Measurements from ENCODE around the gene CCDC61.

CCDC61 gene

GRCh38 chr19:45994998-45995714, at the start of gene CCDC61:
Gene CCDC61 (plus strand): TSS chr19:45995467. CDS start chr19:46003019, 7,552 bp downstream.
- Histone ChIP-seq H3K27me3 (replicated peaks; ENCODE audit: control insufficient read depth, insufficient read depth, low read length) (no peaks in the 10 kb centered on the region), H3K9me3 (ENCODE audit: control insufficient read depth, low read length) (no peaks in the 10 kb centered on the region)
- peak; percentile 100 for DNase-seq (ENCODE audit: low read depth)

GRCh38 chr19:45947926-45948325, 47.3 kb upstream of the CCDC61 start:
- Histone ChIP-seq H3K4me3 (ENCODE audit: low read length) (no peak overlapping the region), H3K36me3 (ENCODE audit: control insufficient read depth, insufficient read depth, low read length, severe bottlenecking) (no peaks in the 10 kb centered on the region), H3K4me1 (ENCODE audit: control insufficient read depth, insufficient read depth, low read length) (peaks cover 4% of the 10 kb centered on the region), H3K9me3 (ENCODE audit: control insufficient read depth, low read length) (no peaks in the 10 kb centered on the region), H3K9ac (ENCODE audit: low read length) (no peak overlapping the region), H3K27me3 (replicated peaks; ENCODE audit: control insufficient read depth, insufficient read depth, low read length) (peaks cover 27% of the 10 kb centered on the region)
- DNase-seq (ENCODE audit: low read depth): no peak

More at GRCh38 chr19:45994998-45995714, at the start of gene CCDC61:
- Histone ChIP-seq H3K4me3 (ENCODE audit: low read length) (peak within 1 kb of the TSS; percentile 87), H3K9ac (ENCODE audit: low read length) (peak within 1 kb of the TSS; percentile 87), H3K4me1 (ENCODE audit: control insufficient read depth, insufficient read depth, low read length) (peaks cover 19% of the 10 kb centered on the region), H3K36me3 (ENCODE audit: control insufficient read depth, insufficient read depth, low read length, severe bottlenecking) (no peaks in the 10 kb centered on the region)

DNA sequence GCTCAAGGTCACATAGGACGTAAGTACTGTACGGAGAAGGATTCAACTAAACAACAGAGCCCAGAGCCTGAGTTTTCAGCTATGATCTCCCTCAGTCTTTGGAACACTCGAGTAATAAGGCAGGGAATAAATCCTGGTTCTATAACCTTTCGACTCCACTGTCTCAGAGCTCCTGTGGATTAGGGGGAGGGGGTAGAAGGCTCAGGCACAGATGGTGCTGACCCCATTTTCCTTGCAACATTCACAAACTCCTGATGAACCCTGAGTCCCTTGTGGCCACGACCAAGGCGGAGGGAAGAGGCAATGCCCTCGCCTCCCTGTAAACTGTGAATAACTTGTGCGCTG, 43.0 kb upstream of the CCDC61 start:
- H3K27me3 ChIP-seq (replicated peaks; ENCODE audit: control insufficient read depth, insufficient read depth, low read length): peaks cover 14% of the 10 kb centered on the region
- no peaks in the 10 kb centered on the region for H3K36me3 ChIP-seq (ENCODE audit: control insufficient read depth, insufficient read depth, low read length, severe bottlenecking)
- H3K9me3 ChIP-seq (ENCODE audit: control insufficient read depth, low read length): no peaks in the 10 kb centered on the region
- H3K4me3 ChIP-seq (ENCODE audit: low read length): no peak overlapping the region
- no peak for DNase-seq (ENCODE audit: low read depth)
- peaks cover 7% of the 10 kb centered on the region for H3K4me1 ChIP-seq (ENCODE audit: control insufficient read depth, insufficient read depth, low read length)
- H3K9ac ChIP-seq (ENCODE audit: low read length): no peak overlapping the region

DNA sequence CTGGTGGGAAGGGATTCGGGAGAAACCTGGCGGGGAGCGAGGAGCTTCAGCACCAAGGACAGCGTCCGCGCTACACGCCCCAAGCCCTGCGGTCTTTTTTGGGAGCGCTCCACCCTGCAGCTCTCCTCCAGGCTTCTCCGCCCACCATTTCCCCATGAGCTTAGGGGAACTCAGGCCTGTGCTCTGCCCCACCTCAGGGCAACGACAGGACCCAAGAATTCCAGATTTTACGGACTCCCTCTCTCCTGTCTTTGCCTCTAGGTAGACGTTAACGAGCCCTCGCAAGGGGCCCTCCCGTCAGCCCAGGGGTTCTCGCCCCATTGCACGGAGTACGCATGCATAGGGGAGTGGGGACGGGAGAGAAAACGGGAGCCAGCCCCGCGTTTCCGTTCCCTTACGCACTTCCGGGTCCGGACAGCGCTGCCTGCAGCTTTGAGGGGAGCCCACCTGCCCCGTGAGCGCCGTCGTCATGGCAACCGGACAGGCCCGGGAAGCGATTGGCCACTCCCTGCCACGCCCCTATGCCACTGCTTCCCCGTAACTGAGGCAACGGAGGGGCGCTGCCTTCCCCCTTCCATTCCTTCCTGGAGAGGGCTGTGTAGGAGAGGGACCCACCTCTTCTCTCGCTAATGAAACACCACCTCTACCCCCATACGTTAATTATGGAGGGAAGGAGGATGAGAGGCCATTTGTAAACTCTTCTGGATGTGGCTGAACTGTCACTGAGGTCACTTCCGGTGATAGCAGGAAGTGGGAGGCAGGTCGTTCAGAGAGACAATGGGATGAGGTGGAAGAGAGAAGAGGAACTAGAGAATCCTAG, 42.4 kb upstream of the CCDC61 start:
- DNase-seq (ENCODE audit: low read depth): peak; percentile 67
- Histone ChIP-seq H3K4me1 (ENCODE audit: control insufficient read depth, insufficient read depth, low read length) (peaks cover 7% of the 10 kb centered on the region), H3K9me3 (ENCODE audit: control insufficient read depth, low read length) (no peaks in the 10 kb centered on the region), H3K4me3 (ENCODE audit: low read length) (peak overlapping the region; percentile 76), H3K27me3 (replicated peaks; ENCODE audit: control insufficient read depth, insufficient read depth, low read length) (peaks cover 14% of the 10 kb centered on the region), H3K36me3 (ENCODE audit: control insufficient read depth, insufficient read depth, low read length, severe bottlenecking) (no peaks in the 10 kb centered on the region), H3K9ac (ENCODE audit: low read length) (no peak overlapping the region)

DNA sequence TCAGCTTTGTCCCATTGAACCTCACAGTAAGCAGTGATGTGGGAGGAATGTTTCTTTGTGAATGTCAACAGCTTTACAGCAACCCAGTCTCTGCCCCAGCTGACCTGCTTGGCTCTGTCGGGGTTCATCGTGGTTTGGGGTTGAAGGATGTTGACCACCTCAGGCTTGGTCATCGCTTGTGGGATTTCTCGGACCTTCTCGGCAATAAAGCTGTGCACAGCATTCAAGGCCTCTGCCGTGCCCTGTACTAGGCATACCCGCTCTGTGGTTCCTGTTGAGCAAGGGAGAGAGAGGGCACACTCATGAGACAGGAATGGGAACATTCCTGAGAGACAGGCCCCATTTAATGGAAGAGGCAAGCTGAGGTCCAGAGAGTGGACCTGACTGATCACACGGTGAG, 41.6 kb upstream of the CCDC61 start:
- Histone ChIP-seq H3K9ac (ENCODE audit: low read length) (no peak overlapping the region), H3K27me3 (replicated peaks; ENCODE audit: control insufficient read depth, insufficient read depth, low read length) (peaks cover 21% of the 10 kb centered on the region), H3K36me3 (ENCODE audit: control insufficient read depth, insufficient read depth, low read length, severe bottlenecking) (no peaks in the 10 kb centered on the region), H3K4me1 (ENCODE audit: control insufficient read depth, insufficient read depth, low read length) (peaks cover 7% of the 10 kb centered on the region), H3K9me3 (ENCODE audit: control insufficient read depth, low read length) (no peaks in the 10 kb centered on the region), H3K4me3 (ENCODE audit: low read length) (no peak overlapping the region)
- DNase-seq (ENCODE audit: low read depth): no peak

DNA sequence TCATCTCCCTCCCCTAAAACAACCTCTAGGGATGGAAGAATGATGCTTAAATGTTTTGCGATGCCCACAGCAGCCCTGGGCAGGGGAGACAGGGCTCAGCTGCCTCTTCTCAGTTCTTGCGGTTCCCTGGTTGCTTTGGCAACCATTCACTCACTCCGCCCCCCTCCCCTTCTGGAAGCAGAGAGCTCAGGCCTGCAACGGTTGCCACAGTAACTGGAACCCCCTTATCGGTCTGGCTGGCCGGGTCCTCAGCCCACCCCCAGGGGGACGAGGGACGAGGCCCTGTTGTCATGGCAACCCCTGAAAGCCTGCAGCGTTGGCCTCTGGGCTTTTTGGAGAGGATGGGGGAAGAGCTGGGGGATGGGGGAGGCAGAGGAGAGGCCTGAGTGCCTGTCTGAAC, 41.1 kb upstream of the CCDC61 start:
- H3K4me3 ChIP-seq (ENCODE audit: low read length): no peak overlapping the region
- H3K27me3 ChIP-seq (replicated peaks; ENCODE audit: control insufficient read depth, insufficient read depth, low read length): peaks cover 26% of the 10 kb centered on the region
- no peak for DNase-seq (ENCODE audit: low read depth)
- no peak overlapping the region for H3K9ac ChIP-seq (ENCODE audit: low read length)
- peaks cover 7% of the 10 kb centered on the region for H3K4me1 ChIP-seq (ENCODE audit: control insufficient read depth, insufficient read depth, low read length)
- H3K9me3 ChIP-seq (ENCODE audit: control insufficient read depth, low read length): no peaks in the 10 kb centered on the region
- H3K36me3 ChIP-seq (ENCODE audit: control insufficient read depth, insufficient read depth, low read length, severe bottlenecking): no peaks in the 10 kb centered on the region

DNA sequence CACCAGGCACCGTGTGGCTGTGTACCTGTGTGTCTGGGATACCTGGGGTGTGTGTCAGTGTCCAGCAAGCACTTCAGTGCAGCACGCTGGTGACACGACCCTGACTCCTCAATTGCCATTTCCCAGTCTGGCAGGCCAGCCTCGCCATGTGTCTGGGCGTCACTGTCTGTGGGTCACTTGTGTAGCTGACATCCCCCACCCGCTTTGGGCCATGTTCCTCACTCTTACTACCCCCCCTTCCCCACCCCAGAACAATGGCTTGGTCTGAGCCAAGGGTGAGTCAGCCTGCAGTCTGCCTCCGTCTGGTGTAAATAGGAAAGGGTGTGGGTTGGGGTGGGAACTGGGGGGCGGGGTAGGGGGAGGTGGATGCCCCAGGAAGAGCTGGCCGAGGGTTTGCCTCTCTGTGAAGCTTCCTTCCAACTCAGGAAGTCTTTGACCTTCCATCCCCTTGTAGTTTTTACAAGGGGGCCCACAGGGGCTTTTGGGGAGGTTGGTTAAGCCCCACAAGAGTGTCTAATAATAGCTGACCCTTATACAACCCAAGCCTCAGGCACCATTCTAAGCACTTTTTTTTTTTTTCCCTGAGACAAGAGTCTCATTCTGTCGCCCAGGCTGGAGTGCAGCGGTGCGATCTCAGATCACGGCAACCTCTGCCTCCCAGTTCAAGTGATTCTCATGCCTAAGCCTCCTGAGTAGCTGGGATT, 39.2 kb upstream of the CCDC61 start:
- no peak overlapping the region for H3K4me3 ChIP-seq (ENCODE audit: low read length)
- H3K27me3 ChIP-seq (replicated peaks; ENCODE audit: control insufficient read depth, insufficient read depth, low read length): peaks cover 33% of the 10 kb centered on the region
- H3K36me3 ChIP-seq (ENCODE audit: control insufficient read depth, insufficient read depth, low read length, severe bottlenecking): no peaks in the 10 kb centered on the region
- H3K9me3 ChIP-seq (ENCODE audit: control insufficient read depth, low read length): no peaks in the 10 kb centered on the region
- peaks cover 7% of the 10 kb centered on the region for H3K4me1 ChIP-seq (ENCODE audit: control insufficient read depth, insufficient read depth, low read length)
- H3K9ac ChIP-seq (ENCODE audit: low read length): no peak overlapping the region
- DNase-seq (ENCODE audit: low read depth): no peak

DNA sequence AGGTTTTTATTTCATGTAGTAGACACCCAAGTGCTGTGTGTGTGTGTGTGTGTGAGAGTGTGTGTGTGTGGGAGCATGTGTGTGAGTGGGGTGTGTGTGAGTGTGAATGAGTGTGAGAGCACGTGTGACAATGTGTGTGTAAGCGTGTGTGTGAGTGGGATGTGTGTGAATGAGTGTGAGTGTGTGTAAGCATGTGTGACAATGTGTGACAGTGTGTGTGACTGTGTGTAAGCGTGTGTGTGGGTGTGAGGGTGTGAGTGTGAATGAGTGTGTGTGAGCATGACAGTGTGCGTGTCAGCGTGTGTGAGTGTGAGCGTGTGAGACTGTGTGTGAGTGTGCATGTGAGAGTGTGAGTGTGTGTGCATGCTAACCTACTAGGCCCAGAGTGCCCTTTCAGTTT, 36.9 kb upstream of the CCDC61 start:
- DNase-seq (ENCODE audit: low read depth): no peak
- no peaks in the 10 kb centered on the region for H3K4me1 ChIP-seq (ENCODE audit: control insufficient read depth, insufficient read depth, low read length)
- H3K9me3 ChIP-seq (ENCODE audit: control insufficient read depth, low read length): no peaks in the 10 kb centered on the region
- no peak overlapping the region for H3K9ac ChIP-seq (ENCODE audit: low read length)
- H3K27me3 ChIP-seq (replicated peaks; ENCODE audit: control insufficient read depth, insufficient read depth, low read length): peaks cover 41% of the 10 kb centered on the region
- H3K36me3 ChIP-seq (ENCODE audit: control insufficient read depth, insufficient read depth, low read length, severe bottlenecking): no peaks in the 10 kb centered on the region
- H3K4me3 ChIP-seq (ENCODE audit: low read length): no peak overlapping the region

- H3K27me3 ChIP-seq (replicated peaks; ENCODE audit: control insufficient read depth, insufficient read depth, low read length): peaks cover 41% of the 10 kb centered on the region
- H3K4me3 ChIP-seq (ENCODE audit: low read length): no peak overlapping the region
- no peak overlapping the region for H3K9ac ChIP-seq (ENCODE audit: low read length)
- no peaks in the 10 kb centered on the region for H3K36me3 ChIP-seq (ENCODE audit: control insufficient read depth, insufficient read depth, low read length, severe bottlenecking)
- DNase-seq (ENCODE audit: low read depth): no peak
- no peaks in the 10 kb centered on the region for H3K4me1 ChIP-seq (ENCODE audit: control insufficient read depth, insufficient read depth, low read length)
- H3K9me3 ChIP-seq (ENCODE audit: control insufficient read depth, low read length): no peaks in the 10 kb centered on the region
Measured at GRCh38 chr19:45958769-45959516, 36.3 kb upstream of the CCDC61 start.

- Histone ChIP-seq H3K4me1 (ENCODE audit: control insufficient read depth, insufficient read depth, low read length) (no peaks in the 10 kb centered on the region), H3K9me3 (ENCODE audit: control insufficient read depth, low read length) (no peaks in the 10 kb centered on the region), H3K9ac (ENCODE audit: low read length) (no peak overlapping the region), H3K27me3 (replicated peaks; ENCODE audit: control insufficient read depth, insufficient read depth, low read length) (peaks cover 38% of the 10 kb centered on the region), H3K36me3 (ENCODE audit: control insufficient read depth, insufficient read depth, low read length, severe bottlenecking) (no peaks in the 10 kb centered on the region), H3K4me3 (ENCODE audit: low read length) (no peak overlapping the region)
- DNase-seq (ENCODE audit: low read depth): no peak
Measured at GRCh38 chr19:45959517-45960025, 35.7 kb upstream of the CCDC61 start.

Measured in adipocyte (in vitro differentiated cells).